GM19240 (cell line): ENCODE measurements around the gene RNF20.
"Not testable (repeated sequence)": the region's sequence is repeated elsewhere in the genome, so short reads cannot be mapped to it uniquely, and the experiment has no call there.

Source experiments
- DNase-seq: peaks from one replicate; pipeline ENCODE4 v3.0.0; 2011; ENCODE audit warnings: low spot score; ENCODE audit not compliant: insufficient read length

The RNF20 gene, protein sequence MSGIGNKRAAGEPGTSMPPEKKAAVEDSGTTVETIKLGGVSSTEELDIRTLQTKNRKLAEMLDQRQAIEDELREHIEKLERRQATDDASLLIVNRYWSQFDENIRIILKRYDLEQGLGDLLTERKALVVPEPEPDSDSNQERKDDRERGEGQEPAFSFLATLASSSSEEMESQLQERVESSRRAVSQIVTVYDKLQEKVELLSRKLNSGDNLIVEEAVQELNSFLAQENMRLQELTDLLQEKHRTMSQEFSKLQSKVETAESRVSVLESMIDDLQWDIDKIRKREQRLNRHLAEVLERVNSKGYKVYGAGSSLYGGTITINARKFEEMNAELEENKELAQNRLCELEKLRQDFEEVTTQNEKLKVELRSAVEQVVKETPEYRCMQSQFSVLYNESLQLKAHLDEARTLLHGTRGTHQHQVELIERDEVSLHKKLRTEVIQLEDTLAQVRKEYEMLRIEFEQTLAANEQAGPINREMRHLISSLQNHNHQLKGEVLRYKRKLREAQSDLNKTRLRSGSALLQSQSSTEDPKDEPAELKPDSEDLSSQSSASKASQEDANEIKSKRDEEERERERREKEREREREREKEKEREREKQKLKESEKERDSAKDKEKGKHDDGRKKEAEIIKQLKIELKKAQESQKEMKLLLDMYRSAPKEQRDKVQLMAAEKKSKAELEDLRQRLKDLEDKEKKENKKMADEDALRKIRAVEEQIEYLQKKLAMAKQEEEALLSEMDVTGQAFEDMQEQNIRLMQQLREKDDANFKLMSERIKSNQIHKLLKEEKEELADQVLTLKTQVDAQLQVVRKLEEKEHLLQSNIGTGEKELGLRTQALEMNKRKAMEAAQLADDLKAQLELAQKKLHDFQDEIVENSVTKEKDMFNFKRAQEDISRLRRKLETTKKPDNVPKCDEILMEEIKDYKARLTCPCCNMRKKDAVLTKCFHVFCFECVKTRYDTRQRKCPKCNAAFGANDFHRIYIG

DNA sequence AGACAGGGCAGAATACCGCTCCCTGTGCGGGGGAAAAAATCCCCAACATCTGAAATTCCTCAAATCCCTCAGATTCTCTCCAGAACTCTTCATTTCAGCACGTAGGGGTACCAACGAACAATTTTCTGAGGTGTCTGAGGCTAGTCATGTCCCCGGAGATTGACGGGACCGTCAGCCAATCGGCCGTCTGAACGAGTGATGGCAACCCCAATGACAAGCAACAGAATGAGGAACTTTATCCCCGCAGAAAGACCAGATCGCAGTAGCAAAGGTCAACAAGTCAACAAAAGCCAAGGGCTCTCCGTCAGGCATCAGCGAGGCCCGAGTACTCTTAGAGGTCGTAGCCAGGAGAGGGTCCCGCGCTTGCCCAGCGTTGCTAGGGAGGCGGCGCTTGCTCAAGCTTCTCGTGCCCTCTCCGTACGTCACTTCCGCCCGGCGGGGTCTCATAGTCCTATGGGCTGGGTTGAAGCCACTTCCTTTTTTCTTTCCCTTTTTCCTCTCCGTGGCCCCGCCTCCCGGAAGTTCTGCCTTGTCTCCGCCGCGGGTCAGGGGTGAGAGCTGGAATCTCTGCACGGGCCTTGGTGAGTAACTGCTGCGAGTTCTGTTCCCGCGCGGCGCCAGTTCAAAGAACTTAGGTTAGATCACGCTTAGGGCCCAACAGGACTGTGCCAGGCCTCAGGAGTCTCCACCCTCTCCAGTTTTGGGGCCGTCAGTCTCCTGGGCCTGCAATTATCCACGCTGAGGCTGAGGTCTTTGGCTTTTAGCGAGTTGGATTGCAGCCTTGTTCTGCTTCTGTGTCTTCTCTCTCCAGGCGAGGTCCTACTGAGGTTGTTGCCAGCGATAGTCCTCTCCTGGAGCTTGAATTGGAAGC lies at the start of gene RNF20:
Gene RNF20, plus strand, starts transcription at position 520 of the 871 bp plus-strand sequence. CDS start 1,571 bp downstream, outside the sequence.
- DNase-seq, result peak; percentile 78

GRCh38 chr9:101484046-101484445 lies 49.6 kb upstream of the RNF20 start:
- no peak for DNase-seq

DNA sequence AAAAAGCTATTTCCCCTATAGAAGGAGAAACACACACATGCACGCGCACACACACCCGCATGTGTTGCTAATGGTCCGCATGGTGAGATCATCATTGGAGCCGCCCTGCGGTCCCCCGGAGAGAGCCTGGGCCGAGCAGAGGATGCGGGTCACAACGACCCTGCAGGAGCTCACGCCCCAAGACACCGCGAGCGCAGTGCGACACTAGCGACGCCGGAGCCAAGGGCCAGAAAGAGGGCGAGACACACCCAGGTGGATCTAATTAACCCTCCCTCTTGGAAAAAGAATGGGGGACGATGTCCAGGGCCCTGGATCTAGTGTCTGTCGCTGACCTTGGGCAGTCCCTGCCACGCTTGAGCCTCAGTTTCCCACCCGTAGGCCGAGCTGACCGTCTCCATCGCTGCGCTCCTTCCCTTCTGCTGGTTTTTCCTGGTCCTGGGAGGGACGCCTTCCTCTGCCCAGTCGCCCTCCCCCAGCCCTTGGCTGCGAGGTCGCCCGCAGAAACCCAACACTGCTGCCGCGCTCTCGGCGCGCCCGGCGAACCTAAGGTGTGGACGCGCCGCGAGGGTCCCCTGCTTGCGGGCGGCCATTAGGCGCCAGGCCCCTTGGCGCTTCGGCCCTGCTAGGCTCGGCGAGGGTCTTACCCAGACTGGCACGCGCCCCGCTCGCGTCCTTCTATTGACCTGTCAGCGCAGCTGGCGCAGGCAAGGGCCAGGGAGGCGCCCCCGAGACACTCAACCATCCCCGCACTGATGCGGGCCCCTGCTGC lies 47.5 kb upstream of the RNF20 start:
- DNase-seq, result no peak

GRCh38 chr9:101486693-101487442 lies 46.8 kb upstream of the RNF20 start:
- DNase-seq, result no peak

DNA sequence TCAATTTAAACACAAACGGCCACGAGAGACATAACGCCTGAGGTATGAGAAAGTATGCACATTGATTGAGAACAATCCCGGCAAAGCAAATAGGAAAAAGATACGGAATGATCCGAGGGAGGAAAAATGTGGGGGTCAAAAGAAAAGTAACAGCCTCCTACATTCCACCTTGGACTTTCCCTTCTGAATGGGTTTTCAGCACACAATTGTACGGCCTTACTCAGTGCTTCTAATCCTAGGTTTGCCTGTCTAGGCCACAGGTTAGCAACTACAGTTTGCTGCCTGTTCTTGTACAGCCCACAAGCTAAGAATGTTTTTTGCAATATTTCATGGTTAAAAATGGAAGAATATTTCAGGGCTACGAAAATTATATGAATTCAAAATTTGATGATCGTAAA lies 46.2 kb upstream of the RNF20 start:
- DNase-seq, result no peak

- no peak for DNase-seq
Measured at GRCh38 chr9:101495810-101496209, 37.8 kb upstream of the RNF20 start.

GRCh38 chr9:101498323-101498722 lies 35.3 kb upstream of the RNF20 start:
- no peak for DNase-seq

- DNase-seq, result no peak
Measured at GRCh38 chr9:101504188-101504587, 29.5 kb upstream of the RNF20 start.

DNA sequence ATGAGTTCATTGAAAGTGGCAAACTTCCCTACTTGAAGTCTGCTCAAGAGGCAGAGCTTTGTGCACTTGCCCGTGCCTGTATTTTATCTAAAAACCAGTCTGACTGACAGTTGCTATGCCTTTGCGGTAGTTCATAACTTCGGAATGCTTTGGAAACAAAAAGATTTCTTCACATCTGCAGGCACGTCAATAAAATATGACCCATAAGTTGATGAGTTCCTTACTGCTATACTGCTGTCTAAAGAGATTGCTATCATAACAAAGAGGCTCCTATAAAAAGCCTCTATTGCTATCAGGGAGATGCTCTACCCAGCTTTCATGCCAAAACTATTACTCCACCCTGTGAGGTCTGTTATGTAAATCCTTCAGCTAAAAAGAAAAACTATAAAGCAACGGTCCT lies 25.4 kb upstream of the RNF20 start:
- no peak for DNase-seq

DNA sequence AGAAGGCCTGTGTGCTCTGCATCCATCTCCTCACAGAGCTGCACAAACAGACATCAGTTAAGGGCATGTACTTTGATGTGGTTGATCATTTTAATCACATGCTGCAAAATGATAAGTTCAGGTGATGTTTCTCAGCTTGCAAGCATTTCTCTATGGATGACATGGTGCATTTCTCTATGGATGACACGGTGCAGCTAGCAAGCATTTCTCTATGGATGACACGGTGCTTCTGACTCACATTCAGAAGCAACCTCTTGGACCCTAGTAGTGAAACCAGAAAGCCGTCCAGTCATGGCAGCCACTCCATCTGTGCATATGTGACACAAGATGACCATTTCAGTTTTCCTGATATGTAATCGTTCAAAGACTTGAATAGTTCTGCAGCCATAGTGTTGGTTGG lies 24.1 kb upstream of the RNF20 start:
- no peak for DNase-seq

GRCh38 chr9:101510459-101510858 lies 23.2 kb upstream of the RNF20 start:
- no peak for DNase-seq

GRCh38 chr9:101511009-101511408 lies 22.6 kb upstream of the RNF20 start:
- DNase-seq, result no peak

GRCh38 chr9:101512116-101512515 lies 21.5 kb upstream of the RNF20 start:
- DNase-seq, result no peak

DNA sequence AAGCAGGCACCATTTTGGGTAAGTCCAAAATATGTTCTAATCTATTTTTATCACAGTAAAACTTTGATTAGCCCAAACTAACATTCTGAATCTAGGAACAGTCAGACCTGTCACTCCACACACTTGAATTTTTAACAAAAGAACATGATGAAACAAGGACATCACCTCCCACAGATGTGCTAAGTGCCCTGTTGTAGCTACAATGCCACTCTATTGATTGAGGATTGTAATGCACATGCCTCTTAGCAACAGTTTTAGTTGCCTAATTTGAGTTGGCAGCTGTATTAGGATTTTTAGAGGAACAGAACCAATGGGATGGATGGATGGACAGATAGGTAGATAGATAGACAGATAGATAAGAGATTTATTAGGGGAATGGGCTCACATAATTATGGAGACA lies 20.3 kb upstream of the RNF20 start:
- DNase-seq, result no peak

- DNase-seq, result no peak
Measured at GRCh38 chr9:101514071-101514470, 19.6 kb upstream of the RNF20 start.

DNA sequence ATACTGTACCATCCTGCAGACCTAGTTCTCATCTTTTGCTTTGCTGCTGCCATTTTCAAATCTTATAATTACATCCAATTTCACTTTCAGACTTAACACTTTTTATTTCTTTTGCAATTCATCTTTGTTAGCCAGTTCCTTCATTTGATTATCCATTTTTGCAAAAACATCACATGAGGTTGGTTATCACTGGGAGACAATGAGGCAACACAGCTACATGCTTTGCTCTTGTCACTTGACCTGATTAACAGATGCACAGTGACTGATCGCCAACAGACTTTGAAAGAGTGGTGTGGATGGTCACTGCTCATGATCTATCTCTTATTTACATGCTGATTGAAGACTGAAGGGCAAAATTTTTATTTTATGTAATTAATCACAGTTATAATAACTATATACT lies 17.0 kb upstream of the RNF20 start:
- no peak for DNase-seq

DNA sequence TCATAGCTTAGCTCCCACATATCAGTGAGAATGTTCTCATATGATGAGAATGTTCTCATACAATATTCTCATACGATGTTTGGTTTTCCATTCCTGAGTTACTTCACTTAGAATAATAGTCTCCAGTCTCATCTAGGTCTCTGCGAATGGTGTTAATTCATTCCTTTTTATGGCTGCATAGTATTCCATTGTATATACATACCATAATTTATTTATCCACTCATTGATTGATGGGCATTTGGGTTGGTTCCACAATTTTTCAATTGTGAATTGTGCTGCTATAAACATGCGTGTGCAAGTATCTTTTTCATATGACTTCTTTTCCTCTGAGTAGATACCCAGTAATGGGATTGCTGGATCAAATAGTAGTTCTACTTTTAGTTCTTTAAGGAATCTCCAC lies 15.2 kb upstream of the RNF20 start:
- not testable (repeated sequence) for DNase-seq

DNA sequence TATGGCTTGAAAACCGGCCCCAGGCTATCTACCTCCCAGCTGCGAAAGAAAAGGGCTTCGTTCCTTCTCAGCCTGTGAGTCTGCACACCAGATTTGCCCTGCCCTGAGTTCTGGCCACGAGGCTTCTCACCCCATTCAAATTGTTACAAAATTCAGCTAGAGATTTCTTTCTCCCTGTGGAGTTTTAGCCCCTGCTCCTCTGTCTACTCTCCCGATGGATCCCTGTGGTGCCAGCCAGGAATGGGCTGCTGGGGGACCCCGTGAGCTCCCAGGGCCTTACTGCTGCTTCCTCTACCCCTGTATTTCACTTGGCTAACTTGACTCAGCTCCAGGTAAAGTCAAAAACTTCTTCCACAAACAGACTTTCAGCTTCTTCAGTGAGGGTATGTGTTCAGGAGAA lies 9.3 kb upstream of the RNF20 start:
- DNase-seq, result no peak

GRCh38 chr9:101527066-101527465 lies 6.6 kb upstream of the RNF20 start:
- no peak for DNase-seq

DNA sequence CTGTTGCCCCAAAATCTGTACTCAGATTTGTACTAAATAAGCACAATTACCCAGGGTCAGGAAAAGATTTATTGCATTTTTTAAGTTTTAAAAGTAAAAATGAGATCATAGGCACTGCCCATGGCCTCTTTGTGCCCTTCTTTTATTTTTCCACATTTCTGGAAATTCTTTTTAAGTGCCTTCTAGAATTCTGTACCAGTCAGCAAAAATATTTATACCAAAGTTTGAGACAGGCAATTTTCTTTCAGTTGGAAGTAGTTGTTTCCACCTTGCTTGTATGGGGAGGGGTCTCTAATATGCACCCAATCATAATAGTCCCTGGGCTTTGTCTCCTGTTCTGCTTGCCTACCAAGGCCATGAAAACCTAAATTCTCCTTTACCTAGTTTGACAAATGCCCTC lies 5.6 kb upstream of the RNF20 start:
- DNase-seq, result no peak
